ENCODE data around the gene HLA-DMA. TPM values are rescaled to one million over a fixed set of nuclear protein-coding genes. Genes with fewer than 3 reads are reported as not detected.

The HLA-DMA gene
- total RNA-seq, 1 donor from 2014 or later = 13.7 TPM

DNA sequence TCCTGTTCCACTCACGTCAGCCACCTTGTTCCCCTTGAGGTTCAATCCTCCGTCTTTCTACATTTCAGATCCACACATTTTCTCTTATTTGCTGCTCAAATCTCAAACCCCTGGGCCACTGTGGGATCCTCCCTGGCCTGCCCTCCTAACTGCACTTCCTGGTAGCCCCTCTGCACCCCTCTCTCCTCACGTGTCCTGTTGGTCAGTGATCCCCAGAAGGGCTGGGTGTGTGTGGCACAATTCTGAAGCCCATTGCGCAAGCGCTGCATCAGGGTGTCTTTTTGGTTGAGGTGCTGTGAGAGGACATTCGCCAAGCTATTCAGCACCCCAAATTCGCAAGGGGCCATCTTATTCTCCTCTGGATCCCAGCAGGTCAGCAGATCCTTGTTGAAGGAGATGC, 14.4 kb downstream of the HLA-DMA start:
- intact Hi-C loops (cut with DNase I) = no loop called here
- no peak for DNase-seq (ENCODE audit: low spot score)

DNA sequence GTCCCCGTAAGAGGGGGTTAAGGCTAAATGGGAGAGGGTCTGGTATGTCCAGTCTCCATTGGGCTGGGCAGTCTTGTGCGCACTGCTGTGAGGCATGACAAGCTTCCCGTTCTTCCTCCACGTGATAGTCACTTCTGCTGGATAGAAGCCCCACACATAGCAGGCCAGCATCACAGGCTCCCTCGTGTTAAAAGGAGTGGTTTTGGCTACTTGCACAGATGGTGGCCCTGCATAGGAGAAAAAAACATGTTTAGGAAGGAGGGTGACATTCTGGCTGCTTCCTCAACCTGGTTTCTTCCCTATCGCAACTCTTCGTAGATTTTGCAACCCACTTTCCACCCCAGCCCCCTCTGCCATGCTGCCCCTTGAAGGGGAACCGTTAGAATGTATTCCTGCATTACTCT, 15.7 kb downstream of the HLA-DMA start:
- intact Hi-C loops (cut with DNase I) = no loop called here
- no peak for DNase-seq (ENCODE audit: low spot score)

DNA sequence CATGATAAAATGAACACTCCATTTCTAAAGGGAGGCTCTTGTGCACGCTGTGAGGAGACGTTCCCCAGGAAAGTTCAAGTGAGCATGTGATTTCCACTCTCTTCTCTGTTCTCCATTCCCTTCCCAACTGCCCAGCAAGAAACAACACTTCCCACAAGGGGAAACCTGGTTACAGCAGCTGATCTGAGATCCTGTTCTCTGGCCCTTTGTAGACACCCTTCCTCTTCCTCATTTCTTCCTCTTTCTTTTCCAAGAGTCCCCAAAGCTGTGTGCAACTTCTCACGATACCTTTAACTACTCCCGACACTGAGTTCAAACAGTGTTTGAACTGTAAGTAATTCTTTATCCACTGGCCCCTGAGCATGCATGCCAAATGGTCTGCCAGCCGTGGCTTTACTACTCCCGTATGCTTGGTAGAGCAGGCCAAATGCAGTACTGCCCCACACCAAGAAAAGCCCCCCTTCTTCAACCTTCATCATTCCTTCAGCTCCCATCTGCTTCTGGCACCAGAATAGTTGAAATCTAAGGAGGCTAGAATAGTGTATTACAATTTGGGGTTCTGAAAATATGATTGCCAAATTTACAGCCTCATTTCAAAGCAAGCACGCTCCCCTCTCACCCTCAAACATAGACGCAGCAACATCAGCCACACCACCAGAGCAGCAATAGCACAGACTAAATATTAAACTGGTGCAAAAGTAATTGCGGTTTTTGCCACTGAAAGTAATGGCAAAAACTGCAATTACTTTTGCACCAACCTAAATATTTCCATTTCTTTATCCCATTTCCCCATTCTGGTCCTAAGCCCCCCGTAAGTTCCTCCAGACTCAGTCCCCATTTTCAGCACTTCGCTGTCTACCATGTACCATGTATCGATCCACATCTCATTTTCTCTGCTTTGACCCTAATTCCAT, 16.4 kb downstream of the HLA-DMA start:
- intact Hi-C loops (cut with DNase I) = no loop called here
- DNase-seq (ENCODE audit: low spot score) = no peak

DNA sequence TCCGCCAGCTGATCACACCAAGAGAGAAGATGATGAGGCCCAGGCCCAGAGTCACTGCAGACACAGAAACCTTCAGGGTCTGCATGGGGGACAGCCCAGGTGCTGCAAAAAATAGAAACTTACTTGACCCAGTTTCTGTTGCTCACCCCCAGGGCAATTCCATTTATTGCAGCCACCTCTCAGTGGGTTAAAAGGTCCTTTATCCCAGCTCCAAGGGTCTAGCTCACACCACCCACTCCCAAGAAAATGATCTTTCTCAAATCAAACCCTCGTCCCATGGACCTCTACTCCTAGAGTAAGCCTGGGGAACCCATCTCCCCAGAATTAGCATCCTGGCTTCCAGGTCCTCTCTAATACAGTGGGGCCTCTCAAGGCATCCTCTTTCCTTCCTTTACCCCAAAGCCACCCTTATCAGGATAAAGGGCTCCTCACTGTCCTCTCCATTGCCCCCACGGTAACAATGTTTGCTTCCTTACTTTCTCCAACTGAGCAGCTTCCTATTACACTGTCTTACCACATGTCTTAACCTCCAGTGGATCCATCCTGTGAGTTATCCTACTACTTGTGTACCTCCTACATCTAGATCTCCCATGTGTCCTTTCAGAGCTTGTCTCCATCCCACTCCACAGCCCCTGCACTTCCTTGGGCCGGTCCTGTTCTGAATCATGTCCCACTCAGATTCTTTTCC, 17.2 kb downstream of the HLA-DMA start:
- intact Hi-C loops (cut with DNase I) = no loop called here

DNA sequence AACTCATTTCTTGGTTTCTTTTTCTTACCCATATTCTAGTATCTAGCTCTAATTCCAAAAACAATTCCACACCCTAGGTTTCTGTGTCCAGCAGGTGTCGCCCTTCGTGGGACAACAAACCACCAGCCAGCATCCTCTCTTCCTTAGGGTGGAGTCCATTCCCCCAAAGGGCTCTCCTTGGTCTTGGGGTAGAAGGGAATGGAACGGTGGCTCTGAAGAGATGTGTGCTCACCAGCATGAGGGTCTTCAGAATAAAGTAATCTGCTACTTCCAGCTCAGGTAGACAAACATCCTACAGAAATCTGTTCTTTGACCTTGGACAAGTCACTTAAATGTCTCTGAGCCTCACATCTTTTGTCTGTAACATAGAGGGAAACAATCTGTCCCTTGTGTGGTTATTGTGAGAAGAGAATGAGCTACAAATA, 19.2 kb downstream of the HLA-DMA start:
- intact Hi-C loops (cut with DNase I) = loop anchor here (1.0 to 5.0 kb wide), 2 partner anchors 46 to 51 kb away; no protein-coding TSS in a partner anchor

More for the DNA sequence above, 17.2 kb downstream of the HLA-DMA start:
- no peak for DNase-seq (ENCODE audit: low spot score)

DNA sequence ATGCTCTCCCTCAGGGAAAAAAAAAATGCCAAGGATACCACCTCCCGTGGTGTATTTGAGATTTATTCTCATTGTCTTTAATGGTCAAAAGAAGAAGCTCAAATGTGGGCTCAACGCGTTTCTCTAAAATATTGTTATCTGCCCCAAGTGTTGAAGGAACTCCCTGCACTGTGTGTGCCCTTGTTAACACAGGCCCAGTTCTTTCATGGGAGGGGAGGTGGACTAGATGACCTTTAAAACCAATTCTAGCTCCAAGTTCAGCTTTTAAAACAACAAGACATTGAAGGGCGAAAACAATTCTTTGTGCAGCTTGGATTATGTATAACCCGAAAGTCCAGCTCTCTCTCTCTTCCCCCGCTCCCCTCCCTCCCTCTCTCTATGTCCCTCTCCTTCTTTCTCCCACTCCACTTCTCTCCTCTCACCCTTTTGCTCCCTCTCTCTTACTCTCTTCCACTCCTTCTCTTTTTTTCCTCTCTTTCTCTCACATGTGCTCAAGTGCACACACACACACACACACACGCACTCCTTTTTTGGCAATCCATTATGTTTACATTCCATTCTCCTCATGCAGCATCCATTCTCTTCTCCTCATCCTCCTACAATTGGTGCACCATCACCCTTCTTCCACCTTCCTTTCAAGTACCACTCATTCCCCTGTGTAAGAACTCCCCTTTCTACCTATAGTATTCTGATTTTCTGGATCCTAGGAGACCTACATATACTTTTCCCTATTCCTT, 20.6 kb downstream of the HLA-DMA start:
- intact Hi-C loops (cut with DNase I) = loop anchor here (5.0 kb wide), 1 partner anchor 45 kb away; no protein-coding TSS in a partner anchor
- no peak for DNase-seq (ENCODE audit: low spot score)

More for the DNA sequence above, 19.2 kb downstream of the HLA-DMA start:
- DNase-seq (ENCODE audit: low spot score) = peak; percentile 88

DNA sequence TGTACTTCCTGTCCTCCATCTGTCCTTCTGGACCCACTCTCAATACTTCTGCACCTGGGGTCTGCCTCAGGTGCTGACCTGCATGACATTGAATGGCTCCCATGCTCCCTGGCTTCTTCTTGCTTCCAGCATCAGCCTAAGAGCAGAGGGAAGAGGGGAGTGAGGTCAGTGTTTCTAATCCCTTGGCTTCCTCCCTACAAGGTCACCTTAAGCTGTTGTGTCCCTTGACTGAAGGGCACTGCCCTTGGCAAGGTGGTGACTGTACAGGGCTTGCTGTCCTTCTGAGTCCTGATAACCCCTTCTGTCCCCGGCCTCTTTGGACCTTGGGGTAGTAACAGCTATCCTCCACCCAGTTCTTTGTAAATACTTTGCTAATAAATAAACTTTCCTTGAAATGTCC, 21.7 kb downstream of the HLA-DMA start:
- DNase-seq (ENCODE audit: low spot score) = no peak
- intact Hi-C loops (cut with DNase I) = loop anchor here (5.0 kb wide), 1 partner anchor 44 kb away; no protein-coding TSS in a partner anchor

DNA sequence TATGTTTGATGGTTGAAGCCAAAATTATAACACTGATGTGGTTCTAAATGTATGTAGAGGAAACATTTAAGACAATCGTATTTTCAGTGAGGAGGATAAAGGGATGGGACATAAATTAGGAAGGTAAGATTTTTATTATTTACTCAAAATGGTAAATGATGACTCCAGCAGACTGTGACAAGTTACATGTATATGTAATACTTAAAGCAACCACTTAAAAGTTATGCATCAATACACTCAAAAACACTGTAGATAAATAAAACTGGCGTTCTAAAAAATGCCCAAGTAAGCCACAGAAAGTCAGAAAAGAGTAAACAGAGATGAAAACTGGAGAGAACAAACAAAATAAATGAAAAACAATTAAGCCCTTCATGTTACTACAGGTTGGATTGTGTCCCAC, 30.8 kb downstream of the HLA-DMA start:
- intact Hi-C loops (cut with DNase I) = no loop called here
- no peak for DNase-seq (ENCODE audit: low spot score)

DNA sequence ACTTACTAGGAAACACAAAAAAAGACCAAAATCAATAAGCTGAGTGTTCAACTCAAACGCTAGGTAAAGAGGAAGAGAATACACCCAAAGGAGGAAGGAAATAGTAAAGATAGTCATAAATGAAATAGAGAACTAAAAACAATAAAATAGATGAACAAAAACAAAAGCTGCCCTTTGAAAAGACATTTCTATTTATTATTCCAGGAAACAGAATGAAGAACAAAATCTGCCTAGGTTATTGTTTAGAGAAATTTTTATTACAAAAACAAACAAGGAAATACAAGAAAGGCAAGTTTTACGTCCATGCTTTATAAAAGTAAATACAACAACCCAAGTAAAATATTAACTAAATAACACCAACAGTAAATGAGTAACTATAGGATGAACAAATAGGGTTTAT, 32.2 kb downstream of the HLA-DMA start:
- intact Hi-C loops (cut with DNase I) = no loop called here
- no peak for DNase-seq (ENCODE audit: low spot score)

DNA sequence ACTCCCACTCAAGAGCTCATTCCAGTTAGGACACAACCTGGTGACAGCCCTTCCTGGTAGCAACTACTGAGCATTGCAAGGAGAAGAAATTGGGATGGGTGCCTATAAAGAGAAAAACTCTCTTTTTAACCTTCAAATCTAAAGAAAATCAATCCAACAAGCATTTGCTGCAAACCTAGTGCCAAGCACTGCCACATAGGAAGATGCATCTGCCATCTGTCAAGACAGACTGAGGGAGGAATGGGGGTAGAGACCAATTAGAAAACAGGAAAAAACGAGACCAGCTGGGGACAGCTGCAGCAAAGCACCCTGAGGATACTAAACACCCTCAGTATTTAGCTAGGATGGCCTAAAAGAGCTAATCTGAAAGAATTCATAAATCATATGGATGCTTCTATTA, 39.9 kb downstream of the HLA-DMA start:
- intact Hi-C loops (cut with DNase I) = no loop called here
- DNase-seq (ENCODE audit: low spot score) = no peak

DNA sequence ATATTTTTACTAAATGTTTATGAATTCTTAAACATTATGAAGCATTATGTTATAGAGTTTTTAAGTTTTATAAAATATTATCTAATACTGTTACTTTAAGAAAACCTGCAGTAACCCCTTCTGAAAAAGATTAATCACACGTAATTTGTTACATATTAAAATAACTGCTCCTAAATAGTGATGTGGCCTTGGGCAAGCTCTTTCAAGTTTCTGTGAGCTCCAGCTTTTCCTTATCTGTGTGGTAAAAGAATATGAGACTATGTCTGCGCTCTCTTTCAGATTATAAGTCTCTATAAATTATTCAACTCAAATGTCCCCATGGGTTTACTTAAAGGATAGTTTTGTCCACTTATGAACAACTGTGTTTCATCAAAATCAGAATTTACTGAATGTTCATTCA, 44.0 kb downstream of the HLA-DMA start:
- intact Hi-C loops (cut with DNase I) = no loop called here

DNA sequence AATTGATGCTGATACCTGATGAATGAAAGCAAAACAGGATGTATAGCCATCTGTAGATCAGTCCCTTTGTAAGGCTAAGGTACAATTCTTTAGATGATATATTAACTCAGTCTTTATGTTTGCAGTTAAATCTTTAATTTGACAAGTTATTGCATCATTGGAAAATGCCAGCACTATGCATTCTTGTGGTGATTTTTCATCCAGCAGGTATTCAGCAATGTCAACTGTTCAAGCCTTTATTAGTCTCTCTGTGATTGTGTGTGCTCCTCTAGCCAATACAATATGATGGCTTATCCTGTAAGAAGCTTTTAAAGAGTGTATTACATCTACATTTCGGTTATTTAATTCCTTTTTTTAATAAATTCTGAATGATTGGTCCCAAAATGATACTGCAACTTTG, 46.4 kb downstream of the HLA-DMA start:
- intact Hi-C loops (cut with DNase I) = no loop called here

More for the DNA sequence above, 44.0 kb downstream of the HLA-DMA start:
- no peak for DNase-seq (ENCODE audit: low spot score)

DNA sequence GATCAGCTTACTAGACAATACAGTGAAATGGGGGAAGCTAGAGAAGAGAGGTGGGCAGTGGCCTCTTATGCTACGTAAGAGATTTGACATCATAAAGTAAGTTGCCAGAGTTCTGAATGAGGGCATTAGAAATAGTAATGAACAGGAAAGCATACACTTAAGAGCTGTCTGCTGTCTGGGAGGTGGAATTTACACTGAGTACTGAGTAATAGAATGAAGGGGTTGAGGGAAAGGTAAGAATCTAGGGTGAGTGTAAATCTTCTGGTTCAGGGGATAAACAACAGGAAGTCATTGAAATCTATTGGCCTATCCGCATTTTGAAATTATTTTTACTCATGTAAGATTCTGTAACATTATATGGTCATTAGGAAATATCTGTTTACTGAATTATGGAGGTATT, 47.8 kb downstream of the HLA-DMA start:
- intact Hi-C loops (cut with DNase I) = no loop called here

More for the DNA sequence above, 46.4 kb downstream of the HLA-DMA start:
- no peak for DNase-seq (ENCODE audit: low spot score)

DNA sequence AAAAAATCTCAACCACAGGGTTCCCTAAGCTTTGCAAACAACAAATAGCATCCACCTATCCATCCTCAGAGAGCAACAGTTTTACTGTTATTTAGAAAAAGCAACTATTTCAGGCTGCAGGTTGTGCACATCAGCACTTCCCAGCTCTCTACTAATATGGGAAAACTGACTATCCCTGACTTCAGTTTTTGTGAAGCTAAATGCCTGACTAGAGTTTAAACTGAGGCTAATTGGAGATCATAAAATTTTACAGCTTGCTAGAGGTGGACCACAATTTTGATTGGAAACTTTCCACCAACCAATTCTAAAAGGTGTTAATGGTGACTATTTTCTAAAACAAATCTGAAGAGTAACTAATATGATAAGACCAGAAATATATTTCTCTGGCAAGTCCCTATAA, 48.9 kb downstream of the HLA-DMA start:
- intact Hi-C loops (cut with DNase I) = no loop called here
- DNase-seq (ENCODE audit: low spot score) = no peak

More for the DNA sequence above, 47.8 kb downstream of the HLA-DMA start:
- DNase-seq (ENCODE audit: low spot score) = no peak

Other genes with a start within 250 kb of the HLA-DMA start
- gene HLA-DQA2, start 211.7 kb downstream of the HLA-DMA start, total RNA-seq = 2.8 TPM
- gene HLA-DQB2, start 189.6 kb downstream of the HLA-DMA start, total RNA-seq = 2.9 TPM
- 0.35 TPM for gene HLA-DOB, start 136.1 kb downstream of the HLA-DMA start, total RNA-seq
- gene TAP2, start 114.4 kb downstream of the HLA-DMA start, total RNA-seq = 12.7 TPM
- gene PSMB8, start 109.0 kb downstream of the HLA-DMA start, total RNA-seq = 11.7 TPM
- gene TAP1, start 99.4 kb downstream of the HLA-DMA start, total RNA-seq = 18.1 TPM
- 14.2 TPM for gene PSMB9, start 98.9 kb downstream of the HLA-DMA start, total RNA-seq
- gene HLA-DMB, start 12.1 kb downstream of the HLA-DMA start, total RNA-seq = 7.9 TPM
- 88.7 TPM for gene BRD2, start 15.5 kb upstream of the HLA-DMA start, total RNA-seq
- 1.6 TPM for gene HLA-DOA, start 56.5 kb upstream of the HLA-DMA start, total RNA-seq
- gene HLA-DPA1, start 120.6 kb upstream of the HLA-DMA start, total RNA-seq = 35.8 TPM
- 32.8 TPM for gene HLA-DPB1, start 122.9 kb upstream of the HLA-DMA start, total RNA-seq
- 1.7 TPM for gene COL11A2, start 239.4 kb upstream of the HLA-DMA start, total RNA-seq
- 33.5 TPM for gene RXRB, start 247.6 kb upstream of the HLA-DMA start, total RNA-seq
- 62.4 TPM for gene SLC39A7, start 247.8 kb upstream of the HLA-DMA start, total RNA-seq